Measurements from ENCODE around the gene JAM3. TPM values are rescaled to one million over a fixed set of nuclear protein-coding genes. Genes with fewer than 3 reads are reported as not detected.

The JAM3 gene
- total and polyA plus RNA-seq, 10 of the 15 experiments (the other 5 are each of a cell fraction or from before 2014, with no cell fraction given) = 0.04 to 1.1 (median 0.32) TPM; not detected in 1

GRCh38 chr11:134170177-134170918 is 101.5 kb downstream of the JAM3 start (continued):
- TF ChIP-seq HSF1 (IDR thresholded peaks at IDR 0.05; ENCODE audit: low read depth, low read length) = no peak

- FAIRE-seq (no peak), DNase-seq (ENCODE audit: low read depth, low spot score) (no peak), ATAC-seq (no peak)
- BruUV-seq (replicated peaks) = no TSS peak
- ChIA-PET RAD21 (ENCODE audit: unreplicated experiment) (no interaction called here), POLR2A (no interaction called here), SMC1A (ENCODE audit: uncharacterized antibody, unreplicated experiment) (interaction anchor here (1.3 kb wide), 1 partner anchor 9 kb away, joined by 3 read pairs; no protein-coding TSS in a partner anchor), CTCF (no interaction called here)
- H3K27me3 ChIP-seq (replicated peaks in 1 of 2; ENCODE audit: control insufficient read depth in 2 of 2, insufficient read depth in 2 of 2, low read length in 1 of 2) = no peaks in the 10 kb centered on the region
- no peak overlapping the region for H3K27ac ChIP-seq (ENCODE audit: control insufficient read depth, insufficient read depth)
- no peak overlapping the region for H3K4me2 ChIP-seq (ENCODE audit: control insufficient read depth, insufficient read depth)
- H3K79me2 ChIP-seq (ENCODE audit: control insufficient read depth, insufficient read depth, low read length) = no peaks in the 10 kb centered on the region
- 99% methylated on average over 5 of the region's 5 CpGs for WGBS (ENCODE audit: insufficient coverage, insufficient replicate concordance, low lambda C conversion rate, missing lambda C conversion rate)
- H3K9ac ChIP-seq (ENCODE audit: control insufficient read depth, insufficient read depth, low read length) = no peak overlapping the region
- no peak for TF ChIP-seq SREBF1 (IDR thresholded peaks at IDR 0.05; ENCODE audit: low read length)
- H3K4me1 ChIP-seq (ENCODE audit: control insufficient read depth, insufficient read depth, low read length) = no peaks in the 10 kb centered on the region
- no peak overlapping the region for H3K4me3 ChIP-seq
- in situ Hi-C loops (cut with MboI) (no loop called here), intact Hi-C loops (cut with micrococcal nuclease; ENCODE audit: unreplicated experiment) (no loop called here)
- no peaks in the 10 kb centered on the region for H4K20me1 ChIP-seq (ENCODE audit: control insufficient read depth, insufficient read depth)
- H3K9me3 ChIP-seq (replicated peaks; ENCODE audit: control insufficient read depth, insufficient read depth, low read length) = no peaks in the 10 kb centered on the region
- H3K36me3 ChIP-seq (ENCODE audit: control insufficient read depth in 2 of 2, insufficient read depth in 2 of 2, low read length in 1 of 2) = peaks cover 15 to 24% of the 10 kb centered on the region in 2 experiments
- no peak overlapping the region for H2AFZ ChIP-seq (ENCODE audit: control insufficient read depth, low read depth, low read length)
These were observed 102.0 kb downstream of the JAM3 start for GRCh38 chr11:134170919-134171281.

GRCh38 chr11:134171951-134172350 is 103.1 kb downstream of the JAM3 start:
- no peak for ATAC-seq
- H3K4me3 ChIP-seq = no peak overlapping the region
- H3K9me3 ChIP-seq (replicated peaks; ENCODE audit: control insufficient read depth, insufficient read depth, low read length) = no peaks in the 10 kb centered on the region
- no peak overlapping the region for H2AFZ ChIP-seq (ENCODE audit: control insufficient read depth, low read depth, low read length)
- H4K20me1 ChIP-seq (ENCODE audit: control insufficient read depth, insufficient read depth) = no peaks in the 10 kb centered on the region
- ChIA-PET SMC1A (ENCODE audit: uncharacterized antibody, unreplicated experiment) (no interaction called here), POLR2A (interaction anchor here (0.6 kb wide), 1 partner anchor 24 kb away, joined by 4 read pairs; no protein-coding TSS in a partner anchor), RAD21 (ENCODE audit: unreplicated experiment) (no interaction called here), CTCF (no interaction called here)
- no peak for DNase-seq (ENCODE audit: low read depth, low spot score)
- no peak overlapping the region for H3K4me2 ChIP-seq (ENCODE audit: control insufficient read depth, insufficient read depth)
- no peak overlapping the region for H3K27ac ChIP-seq (ENCODE audit: control insufficient read depth, insufficient read depth)
- peaks cover 19 to 24% of the 10 kb centered on the region in 2 experiments for H3K36me3 ChIP-seq (ENCODE audit: control insufficient read depth in 2 of 2, insufficient read depth in 2 of 2, low read length in 1 of 2)
- no TSS peak for BruUV-seq (replicated peaks)
- H3K79me2 ChIP-seq (ENCODE audit: control insufficient read depth, insufficient read depth, low read length) = no peaks in the 10 kb centered on the region
- TF ChIP-seq MLLT1 (IDR thresholded peaks at IDR 0.05) (no peak), EED (IDR thresholded peaks at IDR 0.05; ENCODE audit: low read depth) (no peak), IRF4 (IDR thresholded peaks at IDR 0.05; ENCODE audit: low read depth, low read length) (no peak), HDAC6 (IDR thresholded peaks at IDR 0.05; ENCODE audit: unreplicated experiment) (no peak), IKZF1 (conservative IDR thresholded peaks at IDR 0.05) (no peak), BMI1 (IDR thresholded peaks at IDR 0.05; ENCODE audit: borderline replicate concordance) (no peak), NR2C2 (IDR thresholded peaks at IDR 0.05; ENCODE audit: borderline replicate concordance, control insufficient read depth, insufficient read length, low read depth) (no peak), RAD21 (IDR thresholded peaks at IDR 0.05; ENCODE audit: insufficient read depth, low read depth, low read length) (no peak)
- H3K4me1 ChIP-seq (ENCODE audit: control insufficient read depth, insufficient read depth, low read length) = no peaks in the 10 kb centered on the region
- intact Hi-C loops (cut with micrococcal nuclease; ENCODE audit: unreplicated experiment) (no loop called here), in situ Hi-C loops (cut with MboI) (no loop called here)
- no peak overlapping the region for H3K9ac ChIP-seq (ENCODE audit: control insufficient read depth, insufficient read depth, low read length)
- no peaks in the 10 kb centered on the region for H3K27me3 ChIP-seq (replicated peaks in 1 of 2; ENCODE audit: control insufficient read depth in 2 of 2, insufficient read depth in 2 of 2, low read length in 1 of 2)
- 95% methylated on average over 10 of the region's 10 CpGs for WGBS (ENCODE audit: insufficient coverage, insufficient replicate concordance, low lambda C conversion rate, missing lambda C conversion rate)
- FAIRE-seq = no peak

Data from GM12878 (cell line).